HG03469 (cell line): ENCODE results near the gene CLMP.
"Not testable (repeated sequence)": the region's sequence is repeated elsewhere in the genome, so short reads cannot be mapped to it uniquely, and the experiment has no call there.

Experiments used
- ATAC-seq: cut with Tn5 transposase; IDR thresholded peaks from one replicate; pipeline ENCODE4 v1.9.1; 2021; ENCODE audit warnings: mild to moderate bottlenecking, moderate library complexity, moderate number of reproducible peaks; ENCODE audit not compliant: unreplicated experiment

Gene CLMP

GRCh38 chr11:123173040-123173855 lies 21.8 kb downstream of the CLMP start:
- no peak for ATAC-seq

- no peak for ATAC-seq
Observed at GRCh38 chr11:123170929-123171328, 24.1 kb downstream of the CLMP start.

- ATAC-seq: no peak
Observed at GRCh38 chr11:123169821-123170220, 25.2 kb downstream of the CLMP start.

GRCh38 chr11:123168955-123169484 lies 26.0 kb downstream of the CLMP start:
- no peak for ATAC-seq

GRCh38 chr11:123168241-123168640 lies 26.8 kb downstream of the CLMP start:
- ATAC-seq: no peak

GRCh38 chr11:123166071-123166559 lies 28.9 kb downstream of the CLMP start:
- no peak for ATAC-seq

GRCh38 chr11:123164732-123165450 lies 30.2 kb downstream of the CLMP start:
- no peak for ATAC-seq

- no peak for ATAC-seq
Observed at GRCh38 chr11:123163621-123164020, 31.4 kb downstream of the CLMP start.

GRCh38 chr11:123161376-123162030 lies 33.5 kb downstream of the CLMP start:
- no peak for ATAC-seq

GRCh38 chr11:123159183-123159857 lies 35.7 kb downstream of the CLMP start:
- ATAC-seq: no peak

GRCh38 chr11:123158033-123159003 lies 36.7 kb downstream of the CLMP start:
- ATAC-seq: no peak

- no peak for ATAC-seq
Observed at GRCh38 chr11:123152951-123153350, 42.1 kb downstream of the CLMP start.

- ATAC-seq: not testable (repeated sequence)
Observed at GRCh38 chr11:123152346-123152745, 42.7 kb downstream of the CLMP start.

GRCh38 chr11:123151796-123152195 lies 43.3 kb downstream of the CLMP start:
- no peak for ATAC-seq

- no peak for ATAC-seq
Observed at GRCh38 chr11:123151366-123151765, 43.7 kb downstream of the CLMP start.

GRCh38 chr11:123150882-123151281 lies 44.2 kb downstream of the CLMP start:
- ATAC-seq: no peak

GRCh38 chr11:123148965-123149364 lies 46.1 kb downstream of the CLMP start:
- ATAC-seq: no peak

- no peak for ATAC-seq
Observed at GRCh38 chr11:123145661-123146060, 49.4 kb downstream of the CLMP start.

- no peak for ATAC-seq
Observed at GRCh38 chr11:123145220-123145619, 49.8 kb downstream of the CLMP start.

GRCh38 chr11:123144707-123145106 lies 50.3 kb downstream of the CLMP start:
- ATAC-seq: no peak
